Suprapubic skin (tissue), 4 donors: ENCODE results near the gene JAZF1. TPM values are rescaled to one million over a fixed set of nuclear protein-coding genes. Genes with fewer than 3 reads are reported as not detected.
"Not testable (repeated sequence)": the region's sequence is repeated elsewhere in the genome, so short reads cannot be mapped to it uniquely, and the experiment has no call there.

ENCODE experiments used
- DNase-seq, 2 donors: peaks; one replicate each; pipeline ENCODE4 v3.0.0-alpha.2; 2019; ENCODE audit warnings: low spot score in 2 of 2
- H3K27ac ChIP-seq: fragments of 200-600 bp; sonication (generic); one replicate; pipeline ENCODE4 v1.5.1; 2019
- H3K27me3 ChIP-seq: fragments of 200-600 bp; sonication (generic); one replicate; pipeline ENCODE4 v1.5.1; 2019
- H3K36me3 ChIP-seq: fragments of 200-600 bp; sonication (generic); one replicate; pipeline ENCODE4 v1.5.1; 2019
- H3K4me1 ChIP-seq: fragments of 200-600 bp; sonication (generic); one replicate; pipeline ENCODE4 v1.5.1; 2019
- H3K4me3 ChIP-seq: fragments of 200-600 bp; sonication (generic); one replicate; pipeline ENCODE4 v1.5.1; 2019; ENCODE audit warnings: mild to moderate bottlenecking
- H3K9me3 ChIP-seq: fragments of 200-600 bp; sonication (generic); one replicate; pipeline ENCODE4 v1.5.1; 2019
- CTCF ChIP-seq, 2 donors: fragments of 200-600 bp in 1 of 2; fragments of 450-650 bp in 1 of 2; sonication (generic) in 1 of 2; IDR thresholded peaks; one replicate each; pipeline ENCODE4 v1.5.1; 2016 to 2019; ENCODE audit warnings: antibody characterized with exemption in 2 of 2, mild to moderate bottlenecking in 1 of 2, moderate library complexity in 1 of 2
- EP300 ChIP-seq: sonication (generic); formaldehyde crosslinking; IDR thresholded peaks from one replicate; pipeline ENCODE4 v1.6.1; 2017; ENCODE audit warnings: antibody characterized with exemption
- POLR2A ChIP-seq, 2 donors: fragments of 450-650 bp; IDR thresholded peaks; one replicate each; pipeline ENCODE4 v1.6.1; 2017; ENCODE audit warnings: antibody characterized with exemption in 2 of 2, mild to moderate bottlenecking in 2 of 2, moderate library complexity in 2 of 2
- POLR2AphosphoS5 ChIP-seq, 3 donors: sonication (generic); formaldehyde crosslinking; IDR thresholded peaks; one replicate each; pipeline ENCODE4 v1.6.1; 2017; ENCODE audit warnings: antibody characterized with exemption in 3 of 3
- WGBS: methylation state at CpG from one replicate; pipeline ENCODE4 v1.1.5; 2018; 5-methylcytosine and 5-hydroxymethylcytosine counted together
- total RNA-seq, 4 donors: library from RNA; depleted of rRNA; stranded (reverse); fragments of >200 nt; gene quantifications; one replicate each; pipeline ENCODE4 v1.1.0, GENCODE V29; 2016

JAZF1 gene
- total RNA-seq, 4 donors from 2014 or later: 5.0 to 8.4 (median 7.4) TPM

GRCh38 chr7:27897001-27897400 is 283.6 kb downstream of the JAZF1 start:
- peaks cover 4% of the 10 kb centered on the region for H3K4me1 ChIP-seq
- no peak overlapping the region for H3K4me3 ChIP-seq
- 80% methylated on average over 6 of the region's 6 CpGs for WGBS
- H3K27ac ChIP-seq: no peak overlapping the region
- no peaks in the 10 kb centered on the region for H3K27me3 ChIP-seq
- peaks cover 9% of the 10 kb centered on the region for H3K36me3 ChIP-seq
- DNase-seq: no peak
- TF ChIP-seq EP300: no peak
- no peak for TF ChIP-seq POLR2A (IDR thresholded peaks at IDR 0.05)
- TF ChIP-seq POLR2AphosphoS5 (IDR thresholded peaks at IDR 0.05): no peak
- no peak for TF ChIP-seq CTCF (IDR thresholded peaks at IDR 0.05)
- H3K9me3 ChIP-seq: no peaks in the 10 kb centered on the region

- no peak overlapping the region for H3K27ac ChIP-seq
- H3K27me3 ChIP-seq: no peaks in the 10 kb centered on the region
- DNase-seq: no peak
- H3K9me3 ChIP-seq: no peaks in the 10 kb centered on the region
- peaks cover 4% of the 10 kb centered on the region for H3K4me1 ChIP-seq
- H3K4me3 ChIP-seq: no peak overlapping the region
- TF ChIP-seq POLR2AphosphoS5 (IDR thresholded peaks at IDR 0.05) (no peak), POLR2A (IDR thresholded peaks at IDR 0.05) (no peak), EP300 (no peak), CTCF (IDR thresholded peaks at IDR 0.05) (no peak)
- peaks cover 9% of the 10 kb centered on the region for H3K36me3 ChIP-seq
Observed at GRCh38 chr7:27895551-27895950, 285.0 kb downstream of the JAZF1 start.

- TF ChIP-seq POLR2AphosphoS5 (IDR thresholded peaks at IDR 0.05): no peak
- TF ChIP-seq POLR2A (IDR thresholded peaks at IDR 0.05): no peak
- no peak for TF ChIP-seq EP300
- no peak for TF ChIP-seq CTCF (IDR thresholded peaks at IDR 0.05)
- no peak overlapping the region for H3K27ac ChIP-seq
- H3K9me3 ChIP-seq: no peaks in the 10 kb centered on the region
- WGBS: 83% methylated on average over 1 of the region's 1 CpG
- H3K36me3 ChIP-seq: peaks cover 9% of the 10 kb centered on the region
- DNase-seq: no peak
- H3K4me3 ChIP-seq: no peak overlapping the region
- no peaks in the 10 kb centered on the region for H3K4me1 ChIP-seq
- no peaks in the 10 kb centered on the region for H3K27me3 ChIP-seq
Observed at GRCh38 chr7:27890205-27890849, 290.3 kb downstream of the JAZF1 start.

GRCh38 chr7:27889800-27890199 is 290.8 kb downstream of the JAZF1 start:
- Histone ChIP-seq H3K4me1 (no peaks in the 10 kb centered on the region), H3K36me3 (peaks cover 9% of the 10 kb centered on the region), H3K4me3 (no peak overlapping the region), H3K27ac (no peak overlapping the region), H3K27me3 (no peaks in the 10 kb centered on the region), H3K9me3 (no peaks in the 10 kb centered on the region)
- DNase-seq: no peak
- 94% methylated on average over 3 of the region's 3 CpGs for WGBS
- no peak for TF ChIP-seq CTCF (IDR thresholded peaks at IDR 0.05)
- TF ChIP-seq POLR2A (IDR thresholded peaks at IDR 0.05): no peak
- no peak for TF ChIP-seq EP300
- TF ChIP-seq POLR2AphosphoS5 (IDR thresholded peaks at IDR 0.05): no peak

- H3K36me3 ChIP-seq: peaks cover 2% of the 10 kb centered on the region
- 89% methylated on average over 5 of the region's 5 CpGs for WGBS
Observed at GRCh38 chr7:27888736-27889135, 291.9 kb downstream of the JAZF1 start.

GRCh38 chr7:27886710-27887109 is 293.9 kb downstream of the JAZF1 start:
- H3K27ac ChIP-seq, H3K27me3 ChIP-seq, H3K36me3 ChIP-seq, H3K9me3 ChIP-seq, DNase-seq, H3K4me3 ChIP-seq, H3K4me1 ChIP-seq: not testable (repeated sequence)
- 95% methylated on average over 3 of the region's 3 CpGs for WGBS

More at GRCh38 chr7:27888736-27889135, 291.9 kb downstream of the JAZF1 start:
- Histone ChIP-seq H3K4me3 (no peak overlapping the region), H3K9me3 (no peaks in the 10 kb centered on the region), H3K27me3 (no peaks in the 10 kb centered on the region), H3K27ac (no peak overlapping the region), H3K4me1 (no peaks in the 10 kb centered on the region)
- DNase-seq: no peak
- TF ChIP-seq POLR2AphosphoS5 (IDR thresholded peaks at IDR 0.05) (no peak), POLR2A (IDR thresholded peaks at IDR 0.05) (no peak)
